Measurements from ENCODE around the gene TENM4.

Gene TENM4

GRCh38 chr11:78932757-78933156 is 508.1 kb downstream of the TENM4 start:
- H3K9me3 ChIP-seq (ENCODE audit: control insufficient read depth, insufficient read depth, low read depth, low read length), result no peaks in the 10 kb centered on the region
- H3K4me1 ChIP-seq (ENCODE audit: control insufficient read depth, insufficient read depth, low read length), result no peaks in the 10 kb centered on the region
- CTCF ChIA-PET, result no interaction called here
- H3K4me3 ChIP-seq (ENCODE audit: low read depth, low read length), result no peak overlapping the region
- POLR2A ChIA-PET, result interaction anchor here (0.6 kb wide), 1 partner anchor 10 kb away, joined by 6 read pairs; no protein-coding TSS in a partner anchor
- no peaks in the 10 kb centered on the region for H3K36me3 ChIP-seq (ENCODE audit: control insufficient read depth in 2 of 2, insufficient read depth in 1 of 2, low read length in 2 of 2)
- TF ChIP-seq ZNF426 (tag by site-specific recombination; IDR thresholded peaks at IDR 0.05), result no peak
- no peak for TF ChIP-seq ZFP3 (tag by site-specific recombination; IDR thresholded peaks at IDR 0.05; ENCODE audit: low read depth)
- H3K27ac ChIP-seq (ENCODE audit: extremely low read depth, low read depth, low read length), result no peak overlapping the region

GRCh38 chr11:78931891-78932290 is 508.9 kb downstream of the TENM4 start:
- POLR2A ChIA-PET, result no interaction called here
- TF ChIP-seq ZNF488 (tag by site-specific recombination; IDR thresholded peaks at IDR 0.05), result no peak
- no peak for TF ChIP-seq CTCF (tag by site-specific recombination; IDR thresholded peaks at IDR 0.05)
- no peak for TF ChIP-seq ZBTB20 (tag by site-specific recombination; IDR thresholded peaks at IDR 0.05)
- no peak for TF ChIP-seq ZNF514 (tag by site-specific recombination; IDR thresholded peaks at IDR 0.05)
- no peak for TF ChIP-seq ZNF76 (tag by site-specific recombination; IDR thresholded peaks at IDR 0.05; ENCODE audit: borderline replicate concordance, low read depth)
- no peak for TF ChIP-seq ZNF449 (tag by site-specific recombination; IDR thresholded peaks at IDR 0.05)
- no peak for TF ChIP-seq ZFP69B (tag by site-specific recombination; IDR thresholded peaks at IDR 0.05)
- TF ChIP-seq ZNF639 (tag by site-specific recombination; IDR thresholded peaks at IDR 0.05), result no peak
- TF ChIP-seq ZNF138 (tag by site-specific recombination; IDR thresholded peaks at IDR 0.05; ENCODE audit: borderline replicate concordance), result no peak
- no peak for TF ChIP-seq ZNF112 (tag by site-specific recombination; IDR thresholded peaks at IDR 0.05)
- no peak for TF ChIP-seq ZNF335 (tag by site-specific recombination; conservative IDR thresholded peaks at IDR 0.05)
- no peak for TF ChIP-seq ZNF19 (tag by site-specific recombination; IDR thresholded peaks at IDR 0.05; ENCODE audit: low read depth)
- no peak for TF ChIP-seq ZNF350 (tag by site-specific recombination; IDR thresholded peaks at IDR 0.05)
- TF ChIP-seq WT1 (tag by site-specific recombination; IDR thresholded peaks at IDR 0.05), result no peak
- no peak overlapping the region for H3K4me3 ChIP-seq (ENCODE audit: low read depth, low read length)
- H3K4me1 ChIP-seq (ENCODE audit: control insufficient read depth, insufficient read depth, low read length), result no peaks in the 10 kb centered on the region
- no peaks in the 10 kb centered on the region for H3K9me3 ChIP-seq (ENCODE audit: control insufficient read depth, insufficient read depth, low read depth, low read length)
- no peaks in the 10 kb centered on the region for H3K36me3 ChIP-seq (ENCODE audit: control insufficient read depth in 2 of 2, insufficient read depth in 1 of 2, low read length in 2 of 2)
- CTCF ChIA-PET, result no interaction called here
- H3K27ac ChIP-seq (ENCODE audit: extremely low read depth, low read depth, low read length), result no peak overlapping the region

GRCh38 chr11:78930810-78931523 is 509.9 kb downstream of the TENM4 start:
- Histone ChIP-seq H3K36me3 (ENCODE audit: control insufficient read depth in 2 of 2, insufficient read depth in 1 of 2, low read length in 2 of 2) (no peaks in the 10 kb centered on the region), H3K9me3 (ENCODE audit: control insufficient read depth, insufficient read depth, low read depth, low read length) (no peaks in the 10 kb centered on the region), H3K27ac (ENCODE audit: extremely low read depth, low read depth, low read length) (no peak overlapping the region), H3K4me3 (ENCODE audit: low read depth, low read length) (no peak overlapping the region), H3K4me1 (ENCODE audit: control insufficient read depth, insufficient read depth, low read length) (no peaks in the 10 kb centered on the region)
- no peak for TF ChIP-seq ZNF398 (tag by site-specific recombination; IDR thresholded peaks at IDR 0.05)
- ChIA-PET POLR2A (no interaction called here), CTCF (no interaction called here)
